ENCODE data around the gene TMEM44.

Gene TMEM44

DNA sequence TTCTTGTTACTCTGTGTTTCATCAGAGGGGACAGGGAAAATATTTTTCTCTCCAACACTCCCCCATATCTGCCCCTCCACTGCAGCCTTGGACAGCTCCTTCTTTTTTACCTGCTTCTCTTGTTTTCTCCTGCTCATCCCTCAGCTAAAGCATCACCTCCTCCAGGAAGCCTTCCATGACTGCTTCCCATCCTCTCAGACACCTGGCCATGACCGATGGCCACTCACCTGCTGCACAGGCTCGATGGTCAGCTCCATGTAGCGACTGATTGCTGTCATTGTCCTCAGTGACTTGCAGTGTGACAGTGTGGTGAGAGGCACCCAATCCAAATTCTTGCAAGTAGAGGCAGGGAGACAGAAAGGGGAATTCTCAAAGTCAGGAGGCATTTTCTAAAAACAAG, 22.5 kb downstream of the TMEM44 start (continued):
- no peak for TF ChIP-seq ZNF518A (tag by site-specific recombination; conservative IDR thresholded peaks at IDR 0.05; ENCODE audit: low read depth)
- no peak for TF ChIP-seq ZFHX2 (tag by site-specific recombination; conservative IDR thresholded peaks at IDR 0.05)
- TF ChIP-seq HIC1 (tag by site-specific recombination; IDR thresholded peaks at IDR 0.05): no peak
- no peak for TF ChIP-seq ZNF138 (tag by site-specific recombination; IDR thresholded peaks at IDR 0.05; ENCODE audit: borderline replicate concordance)
- TF ChIP-seq, protein P1, sequence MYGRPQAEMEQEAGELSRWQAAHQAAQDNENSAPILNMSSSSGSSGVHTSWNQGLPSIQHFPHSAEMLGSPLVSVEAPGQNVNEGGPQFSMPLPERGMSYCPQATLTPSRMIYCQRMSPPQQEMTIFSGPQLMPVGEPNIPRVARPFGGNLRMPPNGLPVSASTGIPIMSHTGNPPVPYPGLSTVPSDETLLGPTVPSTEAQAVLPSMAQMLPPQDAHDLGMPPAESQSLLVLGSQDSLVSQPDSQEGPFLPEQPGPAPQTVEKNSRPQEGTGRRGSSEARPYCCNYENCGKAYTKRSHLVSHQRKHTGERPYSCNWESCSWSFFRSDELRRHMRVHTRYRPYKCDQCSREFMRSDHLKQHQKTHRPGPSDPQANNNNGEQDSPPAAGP (tag by site-specific recombination; IDR thresholded peaks at IDR 0.05): no peak

GRCh38 chr3:194609601-194610000, 23.6 kb downstream of the TMEM44 start:
- TF ChIP-seq HOXD13 (CRISPR knock-in tag; IDR thresholded peaks at IDR 0.05; ENCODE audit: borderline replicate concordance) (no peak), ZNF76 (tag by site-specific recombination; IDR thresholded peaks at IDR 0.05; ENCODE audit: borderline replicate concordance, low read depth) (no peak)
- TF ChIP-seq, protein P2, sequence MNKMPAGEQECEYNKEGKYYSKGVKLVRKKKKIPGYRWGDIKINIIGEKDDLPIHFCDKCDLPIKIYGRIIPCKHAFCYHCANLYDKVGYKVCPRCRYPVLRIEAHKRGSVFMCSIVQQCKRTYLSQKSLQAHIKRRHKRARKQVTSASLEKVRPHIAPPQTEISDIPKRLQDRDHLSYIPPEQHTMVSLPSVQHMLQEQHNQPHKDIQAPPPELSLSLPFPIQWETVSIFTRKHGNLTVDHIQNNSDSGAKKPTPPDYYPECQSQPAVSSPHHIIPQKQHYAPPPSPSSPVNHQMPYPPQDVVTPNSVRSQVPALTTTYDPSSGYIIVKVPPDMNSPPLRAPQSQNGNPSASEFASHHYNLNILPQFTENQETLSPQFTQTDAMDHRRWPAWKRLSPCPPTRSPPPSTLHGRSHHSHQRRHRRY (tag by site-specific recombination; IDR thresholded peaks at IDR 0.05): no peak

DNA sequence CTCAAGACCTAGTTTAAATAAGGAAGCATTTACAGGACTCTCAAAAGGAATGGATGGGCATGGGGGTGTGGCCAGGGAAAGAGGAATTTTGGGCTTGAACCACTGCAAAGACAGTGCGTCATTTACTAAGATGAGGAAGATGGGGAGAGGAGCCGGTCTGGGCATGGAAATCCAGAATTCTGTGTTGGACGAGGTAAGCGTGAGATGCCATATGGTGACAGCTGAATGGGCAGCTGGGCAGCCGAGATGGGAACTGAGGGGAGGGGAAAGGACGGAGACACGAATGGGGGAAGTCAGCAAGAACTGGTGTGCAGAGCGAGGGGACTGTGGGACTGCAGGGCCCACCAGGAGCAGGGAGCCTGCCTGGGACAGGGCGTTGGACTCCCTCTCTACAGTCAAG, 24.2 kb downstream of the TMEM44 start:
- Histone ChIP-seq H3K27ac (ENCODE audit: extremely low read depth, low read depth, low read length) (no peak overlapping the region), H3K4me3 (ENCODE audit: low read depth, low read length) (no peak overlapping the region), H3K4me1 (ENCODE audit: control insufficient read depth, insufficient read depth, low read length) (no peaks in the 10 kb centered on the region), H3K36me3 (ENCODE audit: control insufficient read depth in 2 of 2, insufficient read depth in 1 of 2, low read length in 2 of 2) (peaks cover 0 to 3% of the 10 kb centered on the region in 2 experiments; a peak in 1 of 3 replicates), H3K9me3 (ENCODE audit: control insufficient read depth, insufficient read depth, low read depth, low read length) (no peaks in the 10 kb centered on the region)
- ChIA-PET POLR2A (no interaction called here), CTCF (no interaction called here)
- no peak for TF ChIP-seq ZSCAN30 (tag by site-specific recombination; IDR thresholded peaks at IDR 0.05)
- no peak for TF ChIP-seq TRIM28 (IDR thresholded peaks at IDR 0.05; ENCODE audit: borderline replicate concordance, low read length)
- no peak for TF ChIP-seq ZBTB20 (tag by site-specific recombination; IDR thresholded peaks at IDR 0.05)
- TF ChIP-seq ZNF530 (tag by site-specific recombination; IDR thresholded peaks at IDR 0.05; ENCODE audit: low read depth): no peak
- TF ChIP-seq ZNF791 (tag by site-specific recombination; IDR thresholded peaks at IDR 0.05): no peak
- no peak for TF ChIP-seq ZNF76 (tag by site-specific recombination; IDR thresholded peaks at IDR 0.05; ENCODE audit: borderline replicate concordance, low read depth)
- TF ChIP-seq, protein P3, sequence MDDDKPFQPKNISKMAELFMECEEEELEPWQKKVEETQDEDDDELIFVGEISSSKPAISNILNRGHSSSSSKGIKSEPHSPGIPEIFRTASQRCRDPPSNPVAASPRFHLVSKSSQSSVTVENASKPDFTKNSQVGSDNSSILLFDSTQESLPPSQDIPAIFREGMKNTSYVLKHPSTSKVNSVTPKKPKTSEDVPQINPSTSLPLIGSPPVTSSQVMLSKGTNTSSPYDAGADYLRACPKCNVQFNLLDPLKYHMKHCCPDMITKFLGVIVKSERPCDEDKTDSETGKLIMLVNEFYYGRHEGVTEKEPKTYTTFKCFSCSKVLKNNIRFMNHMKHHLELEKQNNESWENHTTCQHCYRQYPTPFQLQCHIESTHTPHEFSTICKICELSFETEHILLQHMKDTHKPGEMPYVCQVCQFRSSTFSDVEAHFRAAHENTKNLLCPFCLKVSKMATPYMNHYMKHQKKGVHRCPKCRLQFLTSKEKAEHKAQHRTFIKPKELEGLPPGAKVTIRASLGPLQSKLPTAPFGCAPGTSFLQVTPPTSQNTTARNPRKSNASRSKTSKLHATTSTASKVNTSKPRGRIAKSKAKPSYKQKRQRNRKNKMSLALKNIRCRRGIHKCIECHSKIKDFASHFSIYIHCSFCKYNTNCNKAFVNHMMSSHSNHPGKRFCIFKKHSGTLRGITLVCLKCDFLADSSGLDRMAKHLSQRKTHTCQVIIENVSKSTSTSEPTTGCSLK (tag by site-specific recombination; IDR thresholded peaks at IDR 0.05): no peak
- TF ChIP-seq, protein P4, sequence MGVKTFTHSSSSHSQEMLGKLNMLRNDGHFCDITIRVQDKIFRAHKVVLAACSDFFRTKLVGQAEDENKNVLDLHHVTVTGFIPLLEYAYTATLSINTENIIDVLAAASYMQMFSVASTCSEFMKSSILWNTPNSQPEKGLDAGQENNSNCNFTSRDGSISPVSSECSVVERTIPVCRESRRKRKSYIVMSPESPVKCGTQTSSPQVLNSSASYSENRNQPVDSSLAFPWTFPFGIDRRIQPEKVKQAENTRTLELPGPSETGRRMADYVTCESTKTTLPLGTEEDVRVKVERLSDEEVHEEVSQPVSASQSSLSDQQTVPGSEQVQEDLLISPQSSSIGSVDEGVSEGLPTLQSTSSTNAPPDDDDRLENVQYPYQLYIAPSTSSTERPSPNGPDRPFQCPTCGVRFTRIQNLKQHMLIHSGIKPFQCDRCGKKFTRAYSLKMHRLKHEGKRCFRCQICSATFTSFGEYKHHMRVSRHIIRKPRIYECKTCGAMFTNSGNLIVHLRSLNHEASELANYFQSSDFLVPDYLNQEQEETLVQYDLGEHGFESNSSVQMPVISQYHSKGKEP (tag by site-specific recombination; IDR thresholded peaks at IDR 0.05): no peak
- TF ChIP-seq, protein P5, sequence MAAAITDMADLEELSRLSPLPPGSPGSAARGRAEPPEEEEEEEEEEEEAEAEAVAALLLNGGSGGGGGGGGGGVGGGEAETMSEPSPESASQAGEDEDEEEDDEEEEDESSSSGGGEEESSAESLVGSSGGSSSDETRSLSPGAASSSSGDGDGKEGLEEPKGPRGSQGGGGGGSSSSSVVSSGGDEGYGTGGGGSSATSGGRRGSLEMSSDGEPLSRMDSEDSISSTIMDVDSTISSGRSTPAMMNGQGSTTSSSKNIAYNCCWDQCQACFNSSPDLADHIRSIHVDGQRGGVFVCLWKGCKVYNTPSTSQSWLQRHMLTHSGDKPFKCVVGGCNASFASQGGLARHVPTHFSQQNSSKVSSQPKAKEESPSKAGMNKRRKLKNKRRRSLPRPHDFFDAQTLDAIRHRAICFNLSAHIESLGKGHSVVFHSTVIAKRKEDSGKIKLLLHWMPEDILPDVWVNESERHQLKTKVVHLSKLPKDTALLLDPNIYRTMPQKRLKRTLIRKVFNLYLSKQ (tag by site-specific recombination; IDR thresholded peaks at IDR 0.05; ENCODE audit: borderline replicate concordance): no peak
- TF ChIP-seq ZNF223 (tag by site-specific recombination; IDR thresholded peaks at IDR 0.05): no peak
- TF ChIP-seq ZNF311 (tag by site-specific recombination; IDR thresholded peaks at IDR 0.05; ENCODE audit: borderline replicate concordance): no peak

More at GRCh38 chr3:194609601-194610000, 23.6 kb downstream of the TMEM44 start:
- Histone ChIP-seq H3K27ac (ENCODE audit: extremely low read depth, low read depth, low read length) (no peak overlapping the region), H3K4me1 (ENCODE audit: control insufficient read depth, insufficient read depth, low read length) (no peaks in the 10 kb centered on the region), H3K4me3 (ENCODE audit: low read depth, low read length) (no peak overlapping the region), H3K36me3 (ENCODE audit: control insufficient read depth in 2 of 2, insufficient read depth in 1 of 2, low read length in 2 of 2) (no peaks in the 10 kb centered on the region), H3K9me3 (ENCODE audit: control insufficient read depth, insufficient read depth, low read depth, low read length) (no peaks in the 10 kb centered on the region)
- ChIA-PET POLR2A (no interaction called here), CTCF (no interaction called here)

Measured in HEK293 (cell line).